Left lung (tissue), 10 donors: ENCODE results near the gene NLN. TPM values are rescaled to one million over a fixed set of nuclear protein-coding genes. Genes with fewer than 3 reads are reported as not detected.
"Not testable (repeated sequence)": the region's sequence is repeated elsewhere in the genome, so short reads cannot be mapped to it uniquely, and the experiment has no call there.

ENCODE experiments used
- ATAC-seq: fragments of 200-7000 bp; cut with Tn5 transposase; one replicate; pipeline ENCODE4 v1.9.1; 2020; ENCODE audit warnings: moderate library complexity
- DNase-seq, 4 donors: peaks; one replicate each; pipeline ENCODE4 v3.0.0-alpha.2; 2013 to 2020
- H3K27ac ChIP-seq, 2 donors: fragments of 200-600 bp; sonication (generic) in 1 of 2; one replicate each; pipeline versions ENCODE4 v1.5.0 to v1.8.0; 2020 to 2021
- H3K27me3 ChIP-seq, 2 donors: fragments of 200-600 bp; sonication (generic) in 1 of 2; one replicate each; pipeline versions ENCODE4 v1.5.0 to v1.8.0; 2020 to 2021
- H3K36me3 ChIP-seq, 2 donors: fragments of 200-600 bp; sonication (generic) in 1 of 2; one replicate each; pipeline versions ENCODE4 v1.5.0 to v1.8.0; 2020 to 2021
- H3K4me1 ChIP-seq, 2 donors: fragments of 200-600 bp; one replicate each; pipeline ENCODE4 v1.8.0; 2021
- H3K4me3 ChIP-seq, 2 donors: fragments of 200-600 bp; sonication (generic) in 1 of 2; one replicate each; pipeline versions ENCODE4 v1.5.0 to v1.8.0; 2020 to 2021; ENCODE audit warnings: mild to moderate bottlenecking in 1 of 2
- H3K9me3 ChIP-seq, 2 donors: fragments of 200-600 bp; sonication (generic) in 1 of 2; one replicate each; pipeline versions ENCODE4 v1.5.0 to v1.8.0; 2020 to 2021
- intact Hi-C, 2 donors: fragments of 100-400 bp; cut with DNase I; formaldehyde crosslinking; loops; one replicate each; pipeline versions ENCODE4 v1.11.2 to v1.14.2; 2022
- polyA plus RNA-seq, 6 donors: library from polyadenylated mRNA; unstranded; fragments of 120-200 nt; gene quantifications; one replicate each; pipeline ENCODE4 v1.2.1, GENCODE V29; 2013; ENCODE audit not compliant: insufficient read length in 6 of 6
- total RNA-seq, 2 donors: library from RNA; stranded (reverse); fragmentation: NEBNext Ultra II Directional; extraction: Animal tissue kit (Norgen Biotek cat#: 25700); gene quantifications; one replicate each; pipeline ENCODE4 v1.2.1, GENCODE V29; 2021
- TF ChIP-seq, protein P1 (sequence below), 2 donors: fragments of 200-600 bp; sonication (generic) in 1 of 2; IDR thresholded peaks; one replicate each; pipeline versions ENCODE4 v1.5.0 to v1.8.0; 2021; ENCODE audit warnings: antibody characterized with exemption in 2 of 2
- donor health status: DM: no; HTN: yes; CAD: no.
- donor health status: DM: no; HTN: no; CAD: no.

Gene NLN
- total and polyA plus RNA-seq, 8 donors: 18.0 to 29.1 (median 22.3) TPM

DNA sequence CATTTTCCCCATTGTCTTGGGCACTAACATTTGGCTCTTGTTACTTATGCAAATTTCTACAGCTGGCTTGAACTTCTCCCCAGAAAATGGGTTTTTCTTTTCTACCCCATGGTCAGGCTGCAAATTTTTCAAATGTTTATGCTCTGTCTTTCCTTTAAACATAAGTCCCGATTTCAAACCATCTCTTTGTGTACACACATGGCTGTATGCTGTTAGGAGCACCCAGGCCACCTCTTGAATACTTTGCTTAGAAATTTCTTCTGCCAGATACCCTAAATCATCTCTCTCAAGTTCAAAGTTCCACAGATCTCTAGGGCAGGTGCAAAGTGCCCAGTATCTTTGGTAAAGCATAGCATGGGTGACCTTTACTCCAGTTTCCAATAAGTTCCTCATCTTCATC is 45.6 kb downstream of the NLN start:
- DNase-seq (no peak), ATAC-seq (no peak)
- intact Hi-C loops: no loop called here
- Histone ChIP-seq H3K4me3 (no peak overlapping the region), H3K27ac (no peak overlapping the region), H3K27me3 (no peaks in the 10 kb centered on the region), H3K9me3 (no peaks in the 10 kb centered on the region), H3K36me3 (peaks cover 0 to 4% of the 10 kb centered on the region in 2 donors), H3K4me1 (no peaks in the 10 kb centered on the region)
- TF ChIP-seq, protein P1, sequence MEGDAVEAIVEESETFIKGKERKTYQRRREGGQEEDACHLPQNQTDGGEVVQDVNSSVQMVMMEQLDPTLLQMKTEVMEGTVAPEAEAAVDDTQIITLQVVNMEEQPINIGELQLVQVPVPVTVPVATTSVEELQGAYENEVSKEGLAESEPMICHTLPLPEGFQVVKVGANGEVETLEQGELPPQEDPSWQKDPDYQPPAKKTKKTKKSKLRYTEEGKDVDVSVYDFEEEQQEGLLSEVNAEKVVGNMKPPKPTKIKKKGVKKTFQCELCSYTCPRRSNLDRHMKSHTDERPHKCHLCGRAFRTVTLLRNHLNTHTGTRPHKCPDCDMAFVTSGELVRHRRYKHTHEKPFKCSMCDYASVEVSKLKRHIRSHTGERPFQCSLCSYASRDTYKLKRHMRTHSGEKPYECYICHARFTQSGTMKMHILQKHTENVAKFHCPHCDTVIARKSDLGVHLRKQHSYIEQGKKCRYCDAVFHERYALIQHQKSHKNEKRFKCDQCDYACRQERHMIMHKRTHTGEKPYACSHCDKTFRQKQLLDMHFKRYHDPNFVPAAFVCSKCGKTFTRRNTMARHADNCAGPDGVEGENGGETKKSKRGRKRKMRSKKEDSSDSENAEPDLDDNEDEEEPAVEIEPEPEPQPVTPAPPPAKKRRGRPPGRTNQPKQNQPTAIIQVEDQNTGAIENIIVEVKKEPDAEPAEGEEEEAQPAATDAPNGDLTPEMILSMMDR (IDR thresholded peaks at IDR 0.05): no peak

DNA sequence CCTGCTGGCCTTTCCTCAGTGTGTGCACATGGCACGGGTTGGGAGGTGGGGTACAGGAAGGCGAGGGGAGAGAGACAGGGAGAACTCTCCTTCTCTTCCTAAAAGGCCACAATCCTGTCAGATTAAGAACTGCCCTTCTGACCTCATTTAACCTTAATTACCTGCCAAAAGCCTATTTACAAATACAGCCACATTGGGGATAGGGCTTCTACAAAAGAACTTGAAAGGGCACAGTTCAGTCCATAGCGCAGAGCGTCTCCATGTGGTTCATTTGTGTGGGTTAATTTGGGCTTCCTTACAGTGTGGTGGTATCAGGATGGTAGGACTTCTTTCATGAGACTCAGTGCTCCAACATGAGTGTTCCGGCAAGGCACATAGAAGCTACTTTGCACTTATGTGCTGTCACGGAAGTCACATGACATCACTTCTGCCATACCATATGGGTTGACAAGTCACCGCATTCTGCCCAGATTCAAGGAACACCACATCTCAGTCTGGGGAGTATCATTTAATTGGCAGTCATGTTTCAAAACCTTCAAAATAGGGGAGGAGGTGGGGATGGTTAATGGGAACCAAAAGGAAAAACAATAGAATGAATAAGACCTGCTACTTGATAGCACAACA is 46.8 kb downstream of the NLN start:
- no peaks in the 10 kb centered on the region for H3K27me3 ChIP-seq
- ATAC-seq: no peak
- no peak overlapping the region for H3K27ac ChIP-seq
- intact Hi-C loops: no loop called here
- no peaks in the 10 kb centered on the region for H3K9me3 ChIP-seq
- DNase-seq: no peak
- H3K4me3 ChIP-seq: no peak overlapping the region
- H3K36me3 ChIP-seq: peaks cover 0 to 4% of the 10 kb centered on the region in 2 donors
- no peaks in the 10 kb centered on the region for H3K4me1 ChIP-seq
- TF ChIP-seq, protein P1 (IDR thresholded peaks at IDR 0.05): no peak

DNA sequence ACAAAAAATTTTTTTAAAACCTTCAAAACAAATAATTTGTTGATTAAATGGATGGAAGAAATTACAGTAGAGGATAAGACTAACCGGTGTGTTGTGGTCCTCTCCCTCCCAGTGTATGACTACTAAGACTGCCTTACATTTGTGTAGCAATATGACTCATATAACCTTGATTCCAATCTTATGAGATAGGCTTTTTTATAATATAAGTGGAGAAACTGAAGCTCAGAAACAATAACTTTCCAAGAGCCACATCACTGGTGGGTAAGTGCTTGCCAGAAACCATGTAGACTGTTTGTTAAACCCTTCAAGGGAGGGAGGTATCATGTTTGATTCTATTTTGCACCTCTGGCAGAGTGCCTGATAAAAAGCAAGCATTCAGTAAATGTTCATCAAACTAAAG is 47.5 kb downstream of the NLN start:
- no peak overlapping the region for H3K27ac ChIP-seq

DNA sequence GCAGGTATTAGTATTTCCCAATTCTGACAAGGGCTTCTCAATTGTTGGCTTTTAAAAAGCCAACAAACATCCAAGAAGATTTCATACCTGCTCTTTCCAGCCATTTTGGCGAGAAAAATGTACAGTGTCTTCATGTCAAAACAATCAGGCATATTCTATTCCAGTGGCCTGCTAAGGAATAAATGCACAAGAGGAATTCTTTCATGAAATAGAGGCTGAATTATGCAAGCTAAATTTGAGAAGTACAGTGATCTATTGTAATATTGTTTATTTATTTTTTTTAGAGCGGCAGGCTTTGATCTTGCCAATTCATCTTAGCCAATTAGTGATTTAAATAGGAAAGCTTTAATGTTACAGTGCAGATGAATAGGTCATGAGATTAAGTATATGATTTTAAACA is 49.3 kb downstream of the NLN start:
- intact Hi-C loops: no loop called here
- H3K4me3 ChIP-seq: no peak overlapping the region
- ATAC-seq (no peak), DNase-seq (no peak)
- H3K36me3 ChIP-seq: peaks cover 0 to 4% of the 10 kb centered on the region in 2 donors
- no peaks in the 10 kb centered on the region for H3K9me3 ChIP-seq
- H3K27ac ChIP-seq: no peak overlapping the region
- TF ChIP-seq, protein P1 (IDR thresholded peaks at IDR 0.05): no peak
- no peaks in the 10 kb centered on the region for H3K27me3 ChIP-seq
- peaks cover 3 to 12% of the 10 kb centered on the region in 2 donors for H3K4me1 ChIP-seq

More for the DNA sequence above, 47.5 kb downstream of the NLN start:
- ATAC-seq (peak; percentile 79), DNase-seq (no peak)
- TF ChIP-seq, protein P1 (IDR thresholded peaks at IDR 0.05): no peak
- Histone ChIP-seq H3K4me3 (no peak overlapping the region), H3K4me1 (peaks cover 3 to 6% of the 10 kb centered on the region in 2 donors), H3K9me3 (no peaks in the 10 kb centered on the region), H3K36me3 (peaks cover 0 to 4% of the 10 kb centered on the region in 2 donors), H3K27me3 (no peaks in the 10 kb centered on the region)
- intact Hi-C loops: no loop called here

DNA sequence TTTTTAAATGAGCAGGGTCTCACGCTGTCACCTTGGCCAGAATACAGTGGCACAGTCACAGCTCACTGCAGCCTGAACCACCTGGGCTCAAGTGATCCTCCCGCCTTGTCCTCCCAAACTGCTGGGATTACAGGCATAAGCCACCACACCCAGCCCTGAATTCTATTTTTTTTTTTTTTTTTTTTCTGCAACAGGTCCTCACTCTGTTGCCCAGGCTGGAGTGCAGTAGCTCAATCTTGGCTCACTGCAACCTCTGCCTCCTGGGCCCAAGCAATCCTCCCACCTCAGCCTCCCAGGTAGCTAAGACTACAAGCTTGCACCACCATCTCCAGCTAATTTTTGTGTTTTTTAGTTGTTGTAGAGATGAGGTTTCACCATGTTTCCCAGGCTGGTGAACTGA is 51.0 kb downstream of the NLN start:
- H3K27me3 ChIP-seq, intact Hi-C loops, ATAC-seq, H3K9me3 ChIP-seq, H3K27ac ChIP-seq, H3K36me3 ChIP-seq, DNase-seq, H3K4me3 ChIP-seq: not testable (repeated sequence)
- peaks cover 3 to 12% of the 10 kb centered on the region in 2 donors for H3K4me1 ChIP-seq

DNA sequence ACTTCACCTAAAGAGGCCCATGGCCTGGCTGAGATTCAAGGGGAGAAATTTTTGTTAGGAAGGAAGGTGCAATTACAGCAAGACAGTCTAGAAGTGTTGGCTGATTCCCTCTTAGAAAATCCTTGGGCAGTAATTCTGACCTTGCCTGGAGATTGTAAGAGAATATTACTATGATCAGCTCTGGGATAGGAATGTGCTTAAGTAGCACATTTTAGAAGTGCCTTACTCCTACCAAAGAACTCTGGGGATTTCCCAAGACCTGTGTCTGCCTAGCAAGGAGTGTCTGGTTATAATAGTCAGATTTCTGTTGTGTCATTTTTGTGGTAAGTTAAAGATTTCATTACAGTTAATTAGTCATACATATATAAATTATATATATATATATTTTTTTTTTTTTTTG is 52.3 kb downstream of the NLN start:
- H3K4me1 ChIP-seq: peaks cover 3 to 12% of the 10 kb centered on the region in 2 donors
- TF ChIP-seq, protein P1 (IDR thresholded peaks at IDR 0.05): no peak
- no peaks in the 10 kb centered on the region for H3K9me3 ChIP-seq
- no peak overlapping the region for H3K27ac ChIP-seq
- no peaks in the 10 kb centered on the region for H3K36me3 ChIP-seq
- DNase-seq (peak in 1 of 4 donors; percentile 10), ATAC-seq (peak; percentile 88)
- no peak overlapping the region for H3K4me3 ChIP-seq
- intact Hi-C loops: no loop called here
- H3K27me3 ChIP-seq: no peaks in the 10 kb centered on the region
